ENCODE data around the gene WDFY4. TPM values are rescaled to one million over a fixed set of nuclear protein-coding genes. Genes with fewer than 3 reads are reported as not detected.

Gene WDFY4
- total and polyA plus RNA-seq, 4 experiments from 2014 or later, result 0.29 to 1.00 (median 0.81) TPM; not detected in 1

- Mint-ChIP-seq H3K9me3 (peaks cover 0 to 2% (median 0%) of the 10 kb centered on the region in 8 donors), H3K4me3 (no peak overlapping the region), H3K27me3 (peaks cover 0 to 7% of the 10 kb centered on the region in 2 donors), H3K27ac (no peak overlapping the region), H3K4me1 (no peaks in the 10 kb centered on the region), H3K36me3 (no peaks in the 10 kb centered on the region)
- POLR2A ChIA-PET (ENCODE audit: partially characterized antibody), result no interaction called here
- no peaks in the 10 kb centered on the region for H3K27me3 ChIP-seq (ENCODE audit: insufficient read depth, low read length)
- no peak for DNase-seq
- no peaks in the 10 kb centered on the region for H3K9me3 ChIP-seq (ENCODE audit: control insufficient read depth in 1 of 2, low read length in 2 of 2)
- CTCF ChIA-PET (ENCODE audit: partially characterized antibody), result no interaction called here
- intact Hi-C loops (cut with micrococcal nuclease), result no loop called here
- no peaks in the 10 kb centered on the region for H3K4me1 ChIP-seq (ENCODE audit: insufficient read depth, low read length)
- H3K36me3 ChIP-seq (ENCODE audit: insufficient read depth, low read length), result no peaks in the 10 kb centered on the region
- H3K4me3 ChIP-seq (ENCODE audit: low read length in 2 of 2), result no peak overlapping the region
- no peak overlapping the region for H3K27ac ChIP-seq (ENCODE audit: low read depth, low read length)
Measured at GRCh38 chr10:48774416-48775205, 89.9 kb downstream of the WDFY4 start.

GRCh38 chr10:48775206-48775517 lies 90.5 kb downstream of the WDFY4 start:
- H3K36me3 ChIP-seq (ENCODE audit: insufficient read depth, low read length), result no peaks in the 10 kb centered on the region
- POLR2A ChIA-PET (ENCODE audit: partially characterized antibody), result no interaction called here
- no peak overlapping the region for H3K4me3 Mint-ChIP-seq

GRCh38 chr10:48776005-48776522 lies 91.4 kb downstream of the WDFY4 start:
- ChIA-PET POLR2A (ENCODE audit: partially characterized antibody) (no interaction called here), CTCF (ENCODE audit: partially characterized antibody) (no interaction called here)
- Histone ChIP-seq H3K4me3 (ENCODE audit: low read length in 2 of 2) (no peak overlapping the region), H3K27me3 (ENCODE audit: insufficient read depth, low read length) (no peaks in the 10 kb centered on the region), H3K27ac (ENCODE audit: low read depth, low read length) (no peak overlapping the region), H3K36me3 (ENCODE audit: insufficient read depth, low read length) (no peaks in the 10 kb centered on the region), H3K4me1 (ENCODE audit: insufficient read depth, low read length) (no peaks in the 10 kb centered on the region), H3K9me3 (ENCODE audit: control insufficient read depth in 1 of 2, low read length in 2 of 2) (no peaks in the 10 kb centered on the region)
- H3K4me3 Mint-ChIP-seq, result no peak overlapping the region
- peaks cover 0 to 7% of the 10 kb centered on the region in 2 donors for H3K27me3 Mint-ChIP-seq
- no peaks in the 10 kb centered on the region for H3K4me1 Mint-ChIP-seq
- H3K9me3 Mint-ChIP-seq, result peaks cover 0 to 2% (median 0%) of the 10 kb centered on the region in 8 donors
- no peak overlapping the region for H3K27ac Mint-ChIP-seq
- no peak for DNase-seq
- intact Hi-C loops (cut with micrococcal nuclease), result no loop called here
- H3K36me3 Mint-ChIP-seq, result no peaks in the 10 kb centered on the region

More at GRCh38 chr10:48775206-48775517, 90.5 kb downstream of the WDFY4 start:
- Mint-ChIP-seq H3K9me3 (peaks cover 0 to 2% (median 0%) of the 10 kb centered on the region in 8 donors), H3K36me3 (no peaks in the 10 kb centered on the region), H3K27me3 (peaks cover 0 to 7% of the 10 kb centered on the region in 2 donors), H3K27ac (no peak overlapping the region), H3K4me1 (no peaks in the 10 kb centered on the region)
- H3K9me3 ChIP-seq (ENCODE audit: control insufficient read depth in 1 of 2, low read length in 2 of 2), result no peaks in the 10 kb centered on the region
- no peaks in the 10 kb centered on the region for H3K27me3 ChIP-seq (ENCODE audit: insufficient read depth, low read length)
- H3K4me1 ChIP-seq (ENCODE audit: insufficient read depth, low read length), result no peaks in the 10 kb centered on the region
- intact Hi-C loops (cut with micrococcal nuclease), result no loop called here
- H3K4me3 ChIP-seq (ENCODE audit: low read length in 2 of 2), result no peak overlapping the region
- no peak for DNase-seq
- no peak overlapping the region for H3K27ac ChIP-seq (ENCODE audit: low read depth, low read length)
- CTCF ChIA-PET (ENCODE audit: partially characterized antibody), result no interaction called here

GRCh38 chr10:48776528-48776927 lies 91.9 kb downstream of the WDFY4 start:
- POLR2A ChIA-PET (ENCODE audit: partially characterized antibody), result no interaction called here
- Histone ChIP-seq H3K27me3 (ENCODE audit: insufficient read depth, low read length) (no peaks in the 10 kb centered on the region), H3K4me3 (ENCODE audit: low read length in 2 of 2) (no peak overlapping the region), H3K9me3 (ENCODE audit: control insufficient read depth in 1 of 2, low read length in 2 of 2) (no peaks in the 10 kb centered on the region), H3K27ac (ENCODE audit: low read depth, low read length) (no peak overlapping the region), H3K36me3 (ENCODE audit: insufficient read depth, low read length) (no peaks in the 10 kb centered on the region), H3K4me1 (ENCODE audit: insufficient read depth, low read length) (no peaks in the 10 kb centered on the region)
- intact Hi-C loops (cut with micrococcal nuclease), result no loop called here
- Mint-ChIP-seq H3K27me3 (peaks cover 0 to 7% of the 10 kb centered on the region in 2 donors), H3K4me1 (no peaks in the 10 kb centered on the region), H3K36me3 (no peaks in the 10 kb centered on the region), H3K4me3 (no peak overlapping the region), H3K27ac (no peak overlapping the region), H3K9me3 (peaks cover 0 to 2% (median 0%) of the 10 kb centered on the region in 8 donors)
- DNase-seq, result no peak
- CTCF ChIA-PET (ENCODE audit: partially characterized antibody), result no interaction called here

- no peak overlapping the region for H3K27ac Mint-ChIP-seq
- H3K4me1 Mint-ChIP-seq, result no peaks in the 10 kb centered on the region
- no peaks in the 10 kb centered on the region for H3K4me1 ChIP-seq (ENCODE audit: insufficient read depth, low read length)
- DNase-seq, result no peak
- intact Hi-C loops (cut with micrococcal nuclease), result no loop called here
- no peaks in the 10 kb centered on the region for H3K9me3 ChIP-seq (ENCODE audit: control insufficient read depth in 1 of 2, low read length in 2 of 2)
- no peak overlapping the region for H3K27ac ChIP-seq (ENCODE audit: low read depth, low read length)
- ChIA-PET CTCF (ENCODE audit: partially characterized antibody) (no interaction called here), POLR2A (ENCODE audit: partially characterized antibody) (no interaction called here)
- no peaks in the 10 kb centered on the region for H3K27me3 ChIP-seq (ENCODE audit: insufficient read depth, low read length)
- no peak overlapping the region for H3K4me3 ChIP-seq (ENCODE audit: low read length in 2 of 2)
- H3K36me3 Mint-ChIP-seq, result no peaks in the 10 kb centered on the region
- no peak overlapping the region for H3K4me3 Mint-ChIP-seq
- H3K27me3 Mint-ChIP-seq, result peaks cover 0 to 5% of the 10 kb centered on the region in 2 donors
- no peaks in the 10 kb centered on the region for H3K36me3 ChIP-seq (ENCODE audit: insufficient read depth, low read length)
- H3K9me3 Mint-ChIP-seq, result peaks cover 0 to 2% (median 0%) of the 10 kb centered on the region in 8 donors
Measured at GRCh38 chr10:48777110-48777509, 92.4 kb downstream of the WDFY4 start.

- intact Hi-C loops (cut with micrococcal nuclease), result no loop called here
Measured at GRCh38 chr10:48778193-48778857, 93.7 kb downstream of the WDFY4 start.

GRCh38 chr10:48779077-48779476 lies 94.4 kb downstream of the WDFY4 start:
- no peaks in the 10 kb centered on the region for H3K4me1 Mint-ChIP-seq
- no peak overlapping the region for H3K4me3 Mint-ChIP-seq
- Histone ChIP-seq H3K4me1 (ENCODE audit: insufficient read depth, low read length) (no peaks in the 10 kb centered on the region), H3K27ac (ENCODE audit: low read depth, low read length) (no peak overlapping the region), H3K27me3 (ENCODE audit: insufficient read depth, low read length) (no peaks in the 10 kb centered on the region), H3K4me3 (ENCODE audit: low read length in 2 of 2) (no peak overlapping the region), H3K9me3 (ENCODE audit: control insufficient read depth in 1 of 2, low read length in 2 of 2) (no peaks in the 10 kb centered on the region), H3K36me3 (ENCODE audit: insufficient read depth, low read length) (no peaks in the 10 kb centered on the region)
- no peaks in the 10 kb centered on the region for H3K36me3 Mint-ChIP-seq
- no peak overlapping the region for H3K27ac Mint-ChIP-seq
- POLR2A ChIA-PET (ENCODE audit: partially characterized antibody), result no interaction called here
- H3K9me3 Mint-ChIP-seq, result peaks cover 0 to 2% (median 0%) of the 10 kb centered on the region in 8 donors
- CTCF ChIA-PET (ENCODE audit: partially characterized antibody), result no interaction called here
- H3K27me3 Mint-ChIP-seq, result peaks cover 2 to 3% of the 10 kb centered on the region in 2 donors
- intact Hi-C loops (cut with micrococcal nuclease), result no loop called here
- DNase-seq, result no peak

More at GRCh38 chr10:48778193-48778857, 93.7 kb downstream of the WDFY4 start:
- Mint-ChIP-seq H3K4me1 (no peaks in the 10 kb centered on the region), H3K4me3 (no peak overlapping the region), H3K27me3 (peaks cover 2 to 3% of the 10 kb centered on the region in 2 donors), H3K36me3 (no peaks in the 10 kb centered on the region), H3K27ac (peak overlapping the region in 1 of 7 donors; percentile 39), H3K9me3 (peaks cover 0 to 2% (median 0%) of the 10 kb centered on the region in 8 donors)
- ChIA-PET CTCF (ENCODE audit: partially characterized antibody) (no interaction called here), POLR2A (ENCODE audit: partially characterized antibody) (no interaction called here)
- no peak for DNase-seq
- Histone ChIP-seq H3K27me3 (ENCODE audit: insufficient read depth, low read length) (no peaks in the 10 kb centered on the region), H3K27ac (ENCODE audit: low read depth, low read length) (no peak overlapping the region), H3K9me3 (ENCODE audit: control insufficient read depth in 1 of 2, low read length in 2 of 2) (no peaks in the 10 kb centered on the region), H3K4me3 (ENCODE audit: low read length in 2 of 2) (no peak overlapping the region), H3K4me1 (ENCODE audit: insufficient read depth, low read length) (no peaks in the 10 kb centered on the region), H3K36me3 (ENCODE audit: insufficient read depth, low read length) (no peaks in the 10 kb centered on the region)

Data from CD4-positive, alpha-beta memory T cell (primary cell).